HepG2 (cell line): ENCODE data around the gene SCN2A. TPM values are rescaled to one million over a fixed set of nuclear protein-coding genes. Genes with fewer than 3 reads are reported as not detected.

ENCODE experiments used
- ATAC-seq: fragments of 200-7000 bp; cut with Tn5 transposase; 3 replicates; pipeline ENCODE4 v1.9.1; 2020; ENCODE audit warnings: mild to moderate bottlenecking, moderate library complexity
- BruUV-seq: library from RNA; stranded (reverse); fragments of 400-500 nt; replicated peaks from 2 replicates; lab custom pipeline; 2021; lab: Mats Ljungman, UMichigan
- CTCF ChIA-PET: fragments of 300-600 bp; formaldehyde crosslinking; extraction: SDS; loops from one replicate; lab custom pipeline; 2021; ENCODE audit warnings: low total read pairs, inconsistent platforms, low intra/inter-chr PET ratio; lab: Yijun Ruan, JAX
- POLR2A ChIA-PET: fragments of 350-600 bp; sonication (Branson Sonifier 250); formaldehyde crosslinking; loops from one replicate; lab custom pipeline; 2020; ENCODE audit warnings: antibody characterized with exemption, inconsistent platforms; lab: Yijun Ruan, JAX
- DNase-seq: peaks from one replicate; pipeline ENCODE4 v3.0.0-alpha.2; 2015; ENCODE audit warnings: low spot score
- FAIRE-seq: peaks from 3 replicates; lab custom pipeline; 2011; peaks lifted over from hg19 to GRCh38; lab: Jason Lieb, UNC
- H2AFZ ChIP-seq: one replicate; pipeline ENCODE4 v1.6.1; 2011; ENCODE audit warnings: low read length, inconsistent platforms
- H3K27ac ChIP-seq: fragments of 300-600 bp; 3 replicates; pipeline ENCODE4 v1.8.0; 2011; ENCODE audit warnings: mixed run types, mild to moderate bottlenecking, mixed read lengths, low read length, inconsistent platforms; ENCODE audit not compliant: insufficient read depth; ENCODE audit errors: extremely low read length
- H3K27me3 ChIP-seq, 2 experiments: fragments of 200-600 bp in 1 of 2; 2 replicates in 1 of 2; 3 replicates in 1 of 2; pipeline versions ENCODE4 v1.6.0 to v1.8.0; 2011; ENCODE audit warnings: low read length in 2 of 2, mild to moderate bottlenecking in 2 of 2, moderate library complexity in 2 of 2, inconsistent platforms in 1 of 2; ENCODE audit not compliant: insufficient read depth in 2 of 2, control insufficient read depth in 1 of 2
- H3K36me3 ChIP-seq, 2 experiments: fragments of 200-600 bp in 1 of 2; replicated peaks in 1 of 2; 2 replicates in 1 of 2; 3 replicates in 1 of 2; pipeline versions ENCODE4 v1.5.1 to v1.8.0; 2011; ENCODE audit warnings: low read length in 2 of 2, inconsistent platforms in 1 of 2; ENCODE audit not compliant: insufficient read depth in 2 of 2, control insufficient read depth in 1 of 2
- H3K4me1 ChIP-seq: 2 replicates; pipeline ENCODE4 v1.5.1; 2012; ENCODE audit warnings: low read length, inconsistent platforms; ENCODE audit not compliant: insufficient read depth
- H3K4me2 ChIP-seq: 2 replicates; pipeline ENCODE4 v1.6.0; 2011; ENCODE audit warnings: low read depth, low read length, inconsistent platforms
- H3K4me3 ChIP-seq, 3 experiments: fragments of 200-600 bp in 1 of 3; sonication (generic), shearing (Covaris generic) in 1 of 3; replicated peaks in 1 of 3; 2 replicates each; pipeline ENCODE4 v1.5.1; 2011 to 2016; ENCODE audit warnings: low read length in 3 of 3, inconsistent platforms in 2 of 3, low read depth in 2 of 3, mild to moderate bottlenecking in 2 of 3, control low read depth in 1 of 3, mixed read lengths in 1 of 3; ENCODE audit not compliant: insufficient read depth in 1 of 3
- H3K79me2 ChIP-seq: one replicate; pipeline ENCODE4 v1.6.1; 2011; ENCODE audit warnings: low read length, inconsistent platforms; ENCODE audit not compliant: insufficient read depth
- H3K9ac ChIP-seq: 2 replicates; pipeline ENCODE4 v1.6.0; 2011; ENCODE audit warnings: mild to moderate bottlenecking, low read depth, low read length, inconsistent platforms; ENCODE audit not compliant: insufficient read depth
- H3K9me3 ChIP-seq: 2 replicates; pipeline ENCODE4 v1.5.1; 2012; ENCODE audit warnings: mild to moderate bottlenecking, low read length
- H4K20me1 ChIP-seq: 2 replicates; pipeline ENCODE4 v1.6.0; 2011; ENCODE audit warnings: inconsistent platforms, mild to moderate bottlenecking, low read length, moderate library complexity; ENCODE audit not compliant: insufficient read depth
- AGO2 ChIP-seq: fragments of 200-400 bp; formaldehyde crosslinking; optimal IDR thresholded peaks from 2 replicates; pipeline ENCODE3; 2017; ENCODE audit warnings: mild to moderate bottlenecking, low read depth, low read length, moderate library complexity
- HDAC2 ChIP-seq: sonication (generic); formaldehyde crosslinking; IDR thresholded peaks from 2 replicates; pipeline ENCODE4 v1.4.0; 2020; ENCODE audit warnings: missing genetic modification reagents
- KDM6A ChIP-seq: IDR thresholded peaks from 2 replicates; pipeline ENCODE4 v1.6.1; 2016; ENCODE audit warnings: low read depth
- NFKBIZ ChIP-seq: IDR thresholded peaks from 2 replicates; pipeline ENCODE4 v1.6.1; 2018; ENCODE audit warnings: missing genetic modification reagents, missing compliant biosample characterization
- NR2F2 ChIP-seq: IDR thresholded peaks from 2 replicates; pipeline ENCODE4 v1.6.1; 2012; ENCODE audit warnings: low read depth, inconsistent platforms, borderline replicate concordance
- RBAK ChIP-seq: sonication (generic); formaldehyde crosslinking; IDR thresholded peaks from 2 replicates; pipeline ENCODE4 v1.5.1; 2020; ENCODE audit warnings: mild to moderate bottlenecking, missing genetic modification reagents
- SMAD1 ChIP-seq: sonication (generic); formaldehyde crosslinking; IDR thresholded peaks from 2 replicates; pipeline ENCODE4 v1.4.0; 2020; ENCODE audit warnings: missing genetic modification reagents, low read depth, mild to moderate bottlenecking, borderline replicate concordance
- XRCC5 ChIP-seq: fragments of 200-400 bp; formaldehyde crosslinking; optimal IDR thresholded peaks from 2 replicates; pipeline ENCODE3; 2017; ENCODE audit warnings: mild to moderate bottlenecking, low read length
- YEATS2 ChIP-seq: sonication (generic); formaldehyde crosslinking; IDR thresholded peaks from 2 replicates; pipeline ENCODE4 v1.4.0; 2020; ENCODE audit warnings: missing genetic modification reagents, borderline replicate concordance
- ZNF136 ChIP-seq: sonication (generic); formaldehyde crosslinking; IDR thresholded peaks from 2 replicates; pipeline ENCODE4 v1.8.1; 2022; ENCODE audit warnings: low read depth, mild to moderate bottlenecking, moderate library complexity, missing genetic modification reagents
- ZNF138 ChIP-seq: sonication (generic); formaldehyde crosslinking; IDR thresholded peaks from 2 replicates; pipeline ENCODE4 v1.5.0; 2020; ENCODE audit warnings: mild to moderate bottlenecking, low read depth, missing genetic modification reagents
- ZNF274 ChIP-seq: sonication (generic); formaldehyde crosslinking; IDR thresholded peaks from 2 replicates; pipeline ENCODE4 v1.5.1; 2020; ENCODE audit warnings: mild to moderate bottlenecking, missing genetic modification reagents
- ZNF644 ChIP-seq: IDR thresholded peaks from 2 replicates; pipeline ENCODE4 v1.6.1; 2016; ENCODE audit warnings: low read depth
- ZNF678 ChIP-seq: sonication (generic); formaldehyde crosslinking; IDR thresholded peaks from 2 replicates; pipeline ENCODE4 v1.4.0; 2020; ENCODE audit warnings: mild to moderate bottlenecking, missing genetic modification reagents
- ZNF879 ChIP-seq: sonication (generic); formaldehyde crosslinking; IDR thresholded peaks from 2 replicates; pipeline ENCODE4 v1.8.1; 2023; ENCODE audit warnings: missing genetic modification reagents
- WGBS: methylation state at CpG from one replicate; pipeline ENCODE4 v1.1.6; 2017; ENCODE audit warnings: low lambda C conversion rate; 5-methylcytosine and 5-hydroxymethylcytosine counted together
- in situ Hi-C: cut with HindIII; loops from 2 replicates; pipeline ENCODE4 v1.10.0; 2017; ENCODE audit warnings: low pct_unique_long_range_greater_than_20kb; ENCODE audit not compliant: extremely low pct_ligation_motif_present
- intact Hi-C: fragments of 100-400 bp; cut with micrococcal nuclease; formaldehyde crosslinking; loops from one replicate; pipeline ENCODE4 v1.10.0; 2022; ENCODE audit not compliant: unreplicated experiment
- polyA plus RNA-seq, 8 experiments: library from polyadenylated mRNA; depleted of rRNA in 3 of 8; stranded (reverse) in 7 of 8; unstranded in 1 of 8; fragments of >200 nt; fragmentation: Illumina TruSeq in 4 of 8; extraction: Trizol in 4 of 8; gene quantifications; 2 replicates each; pipeline versions ENCODE4 v1.2.1 to v1.2.3, GENCODE V29; 2011 to 2016; ENCODE audit warnings: low read depth in 4 of 8, missing spikeins in 1 of 8, mixed read lengths in 1 of 8; ENCODE audit not compliant: insufficient read depth in 1 of 8
- total RNA-seq, 5 experiments: library from RNA; depleted of rRNA; stranded (reverse); fragments of >200 nt; fragmentation: Illumina TruSeq; extraction: Trizol; gene quantifications; 2 replicates each; pipeline ENCODE4 v1.2.3, GENCODE V29; 2016; ENCODE audit warnings: low read depth in 1 of 5
- TF ChIP-seq, protein P1 (sequence below): sonication (generic); formaldehyde crosslinking; IDR thresholded peaks from 2 replicates; pipeline ENCODE4 v1.4.0; 2020; ENCODE audit warnings: missing genetic modification reagents
- TF ChIP-seq, protein P2 (sequence below): IDR thresholded peaks from 2 replicates; pipeline ENCODE4 v1.6.1; 2016; ENCODE audit warnings: missing compliant biosample characterization, missing genetic modification reagents, borderline replicate concordance
- TF ChIP-seq, protein P3 (sequence below): sonication (generic); formaldehyde crosslinking; IDR thresholded peaks from 2 replicates; pipeline ENCODE4 v1.5.0; 2020; ENCODE audit warnings: mild to moderate bottlenecking, missing genetic modification reagents

The SCN2A gene
- total and polyA plus RNA-seq, 2 of the 13 experiments (the other 11 are each of a cell fraction or from before 2014, with no cell fraction given): 0.20 to 0.30 TPM

DNA sequence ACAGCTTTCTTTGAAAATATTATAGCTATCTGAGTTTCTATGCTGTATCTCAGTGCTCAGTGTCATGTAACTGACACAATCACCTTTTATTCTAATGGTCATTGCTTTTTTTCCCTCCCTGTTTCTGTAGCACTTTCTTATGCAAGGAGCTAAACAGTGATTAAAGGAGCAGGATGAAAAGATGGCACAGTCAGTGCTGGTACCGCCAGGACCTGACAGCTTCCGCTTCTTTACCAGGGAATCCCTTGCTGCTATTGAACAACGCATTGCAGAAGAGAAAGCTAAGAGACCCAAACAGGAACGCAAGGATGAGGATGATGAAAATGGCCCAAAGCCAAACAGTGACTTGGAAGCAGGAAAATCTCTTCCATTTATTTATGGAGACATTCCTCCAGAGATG, 56.4 kb downstream of the SCN2A start:
- ChIA-PET POLR2A (no interaction called here), CTCF (no interaction called here)
- FAIRE-seq (no peak), DNase-seq (no peak), ATAC-seq (no peak)
- BruUV-seq: no TSS peak
- no peak overlapping the region for H3K4me3 ChIP-seq
- no peaks in the 10 kb centered on the region for H3K79me2 ChIP-seq
- no peak overlapping the region for H3K4me2 ChIP-seq
- H3K4me1 ChIP-seq: no peaks in the 10 kb centered on the region
- H3K36me3 ChIP-seq: no peaks in the 10 kb centered on the region
- H3K9me3 ChIP-seq: no peaks in the 10 kb centered on the region
- in situ Hi-C loops (no loop called here), intact Hi-C loops (no loop called here)
- H3K27me3 ChIP-seq: no peaks in the 10 kb centered on the region
- no peak overlapping the region for H2AFZ ChIP-seq
- WGBS: 36% methylated on average over 4 of the region's 4 CpGs
- no peak overlapping the region for H3K27ac ChIP-seq
- H3K9ac ChIP-seq: no peak overlapping the region
- H4K20me1 ChIP-seq: no peaks in the 10 kb centered on the region
- TF ChIP-seq, protein P1, sequence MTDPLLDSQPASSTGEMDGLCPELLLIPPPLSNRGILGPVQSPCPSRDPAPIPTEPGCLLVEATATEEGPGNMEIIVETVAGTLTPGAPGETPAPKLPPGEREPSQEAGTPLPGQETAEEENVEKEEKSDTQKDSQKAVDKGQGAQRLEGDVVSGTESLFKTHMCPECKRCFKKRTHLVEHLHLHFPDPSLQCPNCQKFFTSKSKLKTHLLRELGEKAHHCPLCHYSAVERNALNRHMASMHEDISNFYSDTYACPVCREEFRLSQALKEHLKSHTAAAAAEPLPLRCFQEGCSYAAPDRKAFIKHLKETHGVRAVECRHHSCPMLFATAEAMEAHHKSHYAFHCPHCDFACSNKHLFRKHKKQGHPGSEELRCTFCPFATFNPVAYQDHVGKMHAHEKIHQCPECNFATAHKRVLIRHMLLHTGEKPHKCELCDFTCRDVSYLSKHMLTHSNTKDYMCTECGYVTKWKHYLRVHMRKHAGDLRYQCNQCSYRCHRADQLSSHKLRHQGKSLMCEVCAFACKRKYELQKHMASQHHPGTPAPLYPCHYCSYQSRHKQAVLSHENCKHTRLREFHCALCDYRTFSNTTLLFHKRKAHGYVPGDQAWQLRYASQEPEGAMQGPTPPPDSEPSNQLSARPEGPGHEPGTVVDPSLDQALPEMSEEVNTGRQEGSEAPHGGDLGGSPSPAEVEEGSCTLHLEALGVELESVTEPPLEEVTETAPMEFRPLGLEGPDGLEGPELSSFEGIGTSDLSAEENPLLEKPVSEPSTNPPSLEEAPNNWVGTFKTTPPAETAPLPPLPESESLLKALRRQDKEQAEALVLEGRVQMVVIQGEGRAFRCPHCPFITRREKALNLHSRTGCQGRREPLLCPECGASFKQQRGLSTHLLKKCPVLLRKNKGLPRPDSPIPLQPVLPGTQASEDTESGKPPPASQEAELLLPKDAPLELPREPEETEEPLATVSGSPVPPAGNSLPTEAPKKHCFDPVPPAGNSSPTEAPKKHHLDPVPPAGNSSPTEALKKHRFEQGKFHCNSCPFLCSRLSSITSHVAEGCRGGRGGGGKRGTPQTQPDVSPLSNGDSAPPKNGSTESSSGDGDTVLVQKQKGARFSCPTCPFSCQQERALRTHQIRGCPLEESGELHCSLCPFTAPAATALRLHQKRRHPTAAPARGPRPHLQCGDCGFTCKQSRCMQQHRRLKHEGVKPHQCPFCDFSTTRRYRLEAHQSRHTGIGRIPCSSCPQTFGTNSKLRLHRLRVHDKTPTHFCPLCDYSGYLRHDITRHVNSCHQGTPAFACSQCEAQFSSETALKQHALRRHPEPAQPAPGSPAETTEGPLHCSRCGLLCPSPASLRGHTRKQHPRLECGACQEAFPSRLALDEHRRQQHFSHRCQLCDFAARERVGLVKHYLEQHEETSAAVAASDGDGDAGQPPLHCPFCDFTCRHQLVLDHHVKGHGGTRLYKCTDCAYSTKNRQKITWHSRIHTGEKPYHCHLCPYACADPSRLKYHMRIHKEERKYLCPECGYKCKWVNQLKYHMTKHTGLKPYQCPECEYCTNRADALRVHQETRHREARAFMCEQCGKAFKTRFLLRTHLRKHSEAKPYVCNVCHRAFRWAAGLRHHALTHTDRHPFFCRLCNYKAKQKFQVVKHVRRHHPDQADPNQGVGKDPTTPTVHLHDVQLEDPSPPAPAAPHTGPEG (CRISPR knock-in tag): no peak
- TF ChIP-seq KDM6A (CRISPR knock-in tag): no peak
- TF ChIP-seq ZNF274 (CRISPR knock-in tag): no peak
- no peak for TF ChIP-seq ZNF644 (CRISPR knock-in tag)
- no peak for TF ChIP-seq ZNF879 (CRISPR knock-in tag)
- TF ChIP-seq HDAC2 (CRISPR knock-in tag): no peak
- TF ChIP-seq XRCC5: no peak
- TF ChIP-seq ZNF136: no peak
- no peak for TF ChIP-seq NFKBIZ (CRISPR knock-in tag)
- TF ChIP-seq, protein P2, sequence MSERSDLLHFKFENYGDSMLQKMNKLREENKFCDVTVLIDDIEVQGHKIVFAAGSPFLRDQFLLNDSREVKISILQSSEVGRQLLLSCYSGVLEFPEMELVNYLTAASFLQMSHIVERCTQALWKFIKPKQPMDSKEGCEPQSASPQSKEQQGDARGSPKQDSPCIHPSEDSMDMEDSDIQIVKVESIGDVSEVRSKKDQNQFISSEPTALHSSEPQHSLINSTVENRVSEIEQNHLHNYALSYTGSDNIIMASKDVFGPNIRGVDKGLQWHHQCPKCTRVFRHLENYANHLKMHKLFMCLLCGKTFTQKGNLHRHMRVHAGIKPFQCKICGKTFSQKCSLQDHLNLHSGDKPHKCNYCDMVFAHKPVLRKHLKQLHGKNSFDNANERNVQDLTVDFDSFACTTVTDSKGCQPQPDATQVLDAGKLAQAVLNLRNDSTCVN (CRISPR knock-in tag): no peak
- TF ChIP-seq AGO2: no peak
- no peak for TF ChIP-seq YEATS2 (CRISPR knock-in tag)
- TF ChIP-seq RBAK: no peak
- no peak for TF ChIP-seq ZNF678 (CRISPR knock-in tag)
- no peak for TF ChIP-seq ZNF138 (CRISPR knock-in tag)
- TF ChIP-seq SMAD1 (CRISPR knock-in tag): no peak
- no peak for TF ChIP-seq NR2F2
- TF ChIP-seq, protein P3, sequence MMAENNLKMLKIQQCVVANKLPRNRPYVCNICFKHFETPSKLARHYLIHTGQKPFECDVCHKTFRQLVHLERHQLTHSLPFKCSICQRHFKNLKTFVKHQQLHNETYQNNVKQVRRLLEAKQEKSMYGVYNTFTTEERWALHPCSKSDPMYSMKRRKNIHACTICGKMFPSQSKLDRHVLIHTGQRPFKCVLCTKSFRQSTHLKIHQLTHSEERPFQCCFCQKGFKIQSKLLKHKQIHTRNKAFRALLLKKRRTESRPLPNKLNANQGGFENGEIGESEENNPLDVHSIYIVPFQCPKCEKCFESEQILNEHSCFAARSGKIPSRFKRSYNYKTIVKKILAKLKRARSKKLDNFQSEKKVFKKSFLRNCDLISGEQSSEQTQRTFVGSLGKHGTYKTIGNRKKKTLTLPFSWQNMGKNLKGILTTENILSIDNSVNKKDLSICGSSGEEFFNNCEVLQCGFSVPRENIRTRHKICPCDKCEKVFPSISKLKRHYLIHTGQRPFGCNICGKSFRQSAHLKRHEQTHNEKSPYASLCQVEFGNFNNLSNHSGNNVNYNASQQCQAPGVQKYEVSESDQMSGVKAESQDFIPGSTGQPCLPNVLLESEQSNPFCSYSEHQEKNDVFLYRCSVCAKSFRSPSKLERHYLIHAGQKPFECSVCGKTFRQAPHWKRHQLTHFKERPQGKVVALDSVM (CRISPR knock-in tag): no peak
